GM18868 (cell line): Measurements from ENCODE around the gene MAML2.
A peak's percentile ranks its signal among the peaks of the same experiment; 100 is the strongest.
"Not testable (repeated sequence)": the region's sequence is repeated elsewhere in the genome, so short reads cannot be mapped to it uniquely, and the experiment has no call there.

ENCODE experiments used
- ATAC-seq: cut with Tn5 transposase; IDR thresholded peaks from one replicate; pipeline ENCODE4 v1.9.1; 2021; ENCODE audit warnings: mild to moderate bottlenecking, moderate library complexity; ENCODE audit not compliant: unreplicated experiment

The MAML2 gene

DNA sequence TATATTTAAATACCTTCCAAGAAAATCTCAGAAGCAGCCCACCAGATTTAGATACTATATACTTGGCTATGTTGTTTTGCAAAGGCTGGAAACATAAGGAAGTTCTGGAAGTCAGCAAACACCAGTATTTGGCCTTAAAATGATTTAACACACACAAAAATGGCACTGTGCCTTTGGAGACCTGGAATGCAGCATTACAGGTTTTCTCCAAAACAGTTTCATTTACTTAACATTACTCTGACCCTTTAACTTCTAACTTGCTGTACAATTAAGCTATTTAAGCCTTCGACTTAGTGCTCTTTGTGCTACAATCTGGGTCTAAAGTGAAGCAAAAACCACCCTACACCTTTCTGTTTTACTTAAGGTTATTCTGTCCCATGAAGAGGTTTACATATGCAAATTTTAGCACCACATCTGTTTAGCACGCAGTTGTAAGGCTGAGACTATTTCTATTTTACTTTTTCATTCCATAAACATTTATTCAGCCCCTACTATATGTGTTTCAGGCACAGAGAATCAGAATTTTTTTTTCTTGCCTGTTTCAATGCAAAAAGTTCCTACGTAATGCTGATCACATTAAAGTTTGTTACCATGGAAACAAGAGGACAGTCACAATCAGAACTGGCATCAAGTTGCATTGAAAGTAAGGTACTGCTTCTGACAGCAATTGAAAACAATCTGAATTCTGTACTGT lies 70.3 kb downstream of the MAML2 start:
- peak; percentile 58 for ATAC-seq

GRCh38 chr11:96271777-96272176 lies 71.2 kb downstream of the MAML2 start:
- no peak for ATAC-seq

GRCh38 chr11:96271352-96271751 lies 71.6 kb downstream of the MAML2 start:
- ATAC-seq: not testable (repeated sequence)

DNA sequence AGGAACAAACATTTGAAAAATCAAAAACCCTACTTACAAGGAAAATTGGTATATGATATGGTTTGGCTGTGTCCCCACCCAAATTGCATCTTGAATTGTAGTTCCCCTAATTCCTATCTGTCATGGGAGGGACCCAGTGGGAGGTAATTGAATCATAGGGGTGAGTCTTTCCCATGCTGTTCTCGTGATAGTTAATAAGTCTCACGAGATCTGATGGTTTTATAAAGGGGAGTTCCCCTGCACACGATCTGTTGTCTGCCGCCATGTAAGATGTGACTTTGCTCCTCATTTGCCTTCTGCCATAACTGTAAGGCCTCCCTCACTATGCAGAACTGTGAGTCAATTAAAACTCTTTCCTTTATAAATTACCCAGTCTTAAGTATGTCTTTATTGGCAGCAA lies 74.5 kb downstream of the MAML2 start:
- ATAC-seq: not testable (repeated sequence)

DNA sequence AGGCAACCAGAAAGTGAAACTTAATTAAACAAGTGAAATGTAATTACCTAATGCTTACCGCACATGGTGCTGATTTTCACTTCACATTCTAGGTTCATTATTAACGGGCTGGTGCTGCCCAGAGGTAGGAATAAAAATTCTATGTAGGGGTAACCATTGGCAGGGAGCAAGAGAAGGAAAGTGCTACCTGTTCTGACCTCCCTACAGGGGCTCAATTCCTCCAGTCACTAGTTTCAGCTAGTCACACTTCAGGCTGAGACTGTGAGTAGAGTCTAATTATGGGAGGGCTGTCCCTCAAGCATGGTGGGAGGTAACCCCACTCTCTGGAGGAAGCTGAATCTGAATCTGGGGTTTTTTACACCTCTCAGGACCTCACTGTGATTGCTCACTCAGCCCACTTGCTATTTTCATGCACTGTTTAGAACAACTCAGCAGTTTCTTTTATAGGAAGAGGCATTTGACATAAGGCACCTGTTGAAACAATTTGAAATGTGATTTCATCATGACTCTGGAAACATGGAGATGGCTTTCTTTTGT lies 75.4 kb downstream of the MAML2 start:
- ATAC-seq: peak; percentile 98

GRCh38 chr11:96267001-96267495 lies 75.9 kb downstream of the MAML2 start:
- no peak for ATAC-seq

GRCh38 chr11:96265972-96266371 lies 77.0 kb downstream of the MAML2 start:
- ATAC-seq: no peak

- no peak for ATAC-seq
Observed at GRCh38 chr11:96265220-96265737, 77.7 kb downstream of the MAML2 start.

- ATAC-seq: no peak
Observed at GRCh38 chr11:96264364-96264763, 78.6 kb downstream of the MAML2 start.

DNA sequence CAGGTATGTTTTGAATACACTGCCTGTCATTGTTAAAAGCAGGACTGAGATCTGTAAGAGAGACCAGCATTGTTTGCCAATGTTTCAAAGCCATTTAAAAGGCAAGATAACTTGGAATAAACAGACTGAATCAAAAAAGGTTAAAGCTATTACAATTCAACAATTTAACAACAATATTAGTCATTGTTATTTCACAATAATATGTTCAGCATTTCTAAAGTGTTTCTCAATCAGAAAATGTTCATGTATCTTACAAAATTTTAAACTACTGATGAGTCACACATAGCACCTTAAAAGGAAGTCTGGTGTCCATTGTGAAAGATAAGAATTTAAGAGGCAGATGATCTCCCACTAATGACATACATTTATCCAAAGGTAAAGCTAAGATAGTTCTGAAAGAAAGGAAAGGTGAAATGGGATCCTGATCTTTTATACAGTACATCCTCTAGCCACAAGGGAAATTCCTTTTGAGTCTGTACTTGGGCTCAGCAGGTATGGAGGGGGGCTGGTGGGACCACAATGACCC lies 79.7 kb downstream of the MAML2 start:
- ATAC-seq: no peak

GRCh38 chr11:96260532-96260931 lies 82.5 kb downstream of the MAML2 start:
- no peak for ATAC-seq

GRCh38 chr11:96260067-96260511 lies 82.9 kb downstream of the MAML2 start:
- no peak for ATAC-seq

GRCh38 chr11:96259134-96259830 lies 83.7 kb downstream of the MAML2 start:
- no peak for ATAC-seq

GRCh38 chr11:96257972-96258934 lies 84.7 kb downstream of the MAML2 start:
- peak; percentile 76 for ATAC-seq

DNA sequence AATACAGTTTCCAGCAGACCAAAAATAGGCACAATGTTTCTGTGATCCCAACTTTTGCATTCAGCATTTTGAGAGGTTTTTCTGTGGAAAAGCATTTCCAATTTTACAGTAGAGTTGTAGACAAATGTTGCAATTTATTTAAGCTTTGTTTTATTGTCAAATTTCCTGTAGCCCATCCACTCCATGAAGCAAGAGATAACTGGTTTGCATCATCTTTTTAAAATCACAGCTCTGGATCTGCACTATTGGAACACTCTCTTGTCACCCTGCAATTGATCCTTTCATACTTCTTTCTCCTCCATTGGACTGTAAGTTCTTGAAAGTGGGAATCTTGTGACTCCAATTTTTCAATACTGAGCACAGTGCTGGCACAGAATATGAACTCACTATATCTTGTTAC lies 86.0 kb downstream of the MAML2 start:
- ATAC-seq: no peak

- no peak for ATAC-seq
Observed at GRCh38 chr11:96256215-96257011, 86.6 kb downstream of the MAML2 start.

- ATAC-seq: no peak
Observed at GRCh38 chr11:96254854-96255253, 88.1 kb downstream of the MAML2 start.

DNA sequence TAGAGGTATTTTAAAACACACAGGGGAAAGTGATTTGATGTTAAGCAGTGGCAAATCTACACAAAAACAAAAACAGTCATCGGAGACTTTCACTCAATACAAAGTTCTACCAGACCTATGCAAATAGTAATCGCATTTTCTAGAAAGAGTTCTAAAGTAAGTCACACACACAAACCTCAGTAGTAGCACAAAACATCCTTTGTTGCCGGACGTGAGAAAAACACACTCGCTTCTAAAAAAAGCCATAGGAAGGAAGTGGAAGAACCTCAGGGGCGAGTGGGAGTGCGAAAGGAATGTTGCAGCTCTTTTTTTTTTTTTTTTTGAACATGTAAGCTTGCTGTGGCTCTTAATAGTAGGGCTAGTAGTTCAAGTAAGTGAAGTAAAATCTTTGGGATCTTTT lies 88.9 kb downstream of the MAML2 start:
- peak; percentile 35 for ATAC-seq

- ATAC-seq: peak; percentile 37
Observed at GRCh38 chr11:96246718-96247552, 96.1 kb downstream of the MAML2 start.
